ENCODE measurements around the gene CYYR1. TPM values are rescaled to one million over a fixed set of nuclear protein-coding genes. Genes with fewer than 3 reads are reported as not detected.

Gene CYYR1
- total RNA-seq, 1 donor from 2014 or later: not detected

DNA sequence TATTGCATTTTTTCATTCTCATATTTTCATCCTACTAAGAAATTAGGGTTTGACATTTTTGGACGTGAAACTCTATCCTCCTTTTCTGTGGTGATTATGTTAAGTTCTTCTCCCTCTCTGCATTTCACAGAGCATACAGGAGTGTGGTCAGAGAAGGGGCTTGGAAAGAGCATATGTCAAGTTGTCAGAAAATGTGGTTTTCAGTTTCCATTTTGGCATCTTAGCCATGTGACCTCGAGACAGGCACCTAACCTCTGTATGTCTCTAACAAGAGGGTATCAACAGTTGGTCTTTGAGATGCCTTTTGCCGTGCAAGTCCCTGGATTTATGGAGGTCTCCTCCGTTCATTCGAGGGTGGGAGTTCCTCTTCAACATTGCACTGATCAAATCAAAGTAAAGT, 140.7 kb downstream of the CYYR1 start:
- POLR2A ChIA-PET: no interaction called here
- H3K4me1 Mint-ChIP-seq: no peaks in the 10 kb centered on the region
- DNase-seq (no peak), ATAC-seq (ENCODE audit: low read depth) (no peak)
- no peak overlapping the region for H3K27ac Mint-ChIP-seq
- no peaks in the 10 kb centered on the region for H3K27me3 Mint-ChIP-seq
- intact Hi-C loops (cut with micrococcal nuclease): no loop called here
- no peak for TF ChIP-seq CTCF (IDR thresholded peaks at IDR 0.05)
- H3K9me3 Mint-ChIP-seq: no peaks in the 10 kb centered on the region
- no peak overlapping the region for H3K4me3 Mint-ChIP-seq
- no peaks in the 10 kb centered on the region for H3K36me3 Mint-ChIP-seq (ENCODE audit: low read depth)
- CTCF ChIA-PET: no interaction called here

- no peaks in the 10 kb centered on the region for H3K4me1 Mint-ChIP-seq
- no peak overlapping the region for H3K4me3 Mint-ChIP-seq
- no peaks in the 10 kb centered on the region for H3K27me3 Mint-ChIP-seq
- H3K36me3 Mint-ChIP-seq (ENCODE audit: low read depth): no peaks in the 10 kb centered on the region
- intact Hi-C loops (cut with micrococcal nuclease): no loop called here
- DNase-seq: no peak
- ATAC-seq (ENCODE audit: low read depth): no peak
- H3K9me3 Mint-ChIP-seq: no peaks in the 10 kb centered on the region
- CTCF ChIA-PET: no interaction called here
- TF ChIP-seq CTCF (IDR thresholded peaks at IDR 0.05): no peak
- POLR2A ChIA-PET: no interaction called here
- no peak overlapping the region for H3K27ac Mint-ChIP-seq
Observed at GRCh38 chr21:26425576-26425975, 147.5 kb downstream of the CYYR1 start.

GRCh38 chr21:26423511-26423910, 149.6 kb downstream of the CYYR1 start:
- DNase-seq (no peak), ATAC-seq (ENCODE audit: low read depth) (no peak)
- H3K36me3 Mint-ChIP-seq (ENCODE audit: low read depth): no peaks in the 10 kb centered on the region
- H3K27me3 Mint-ChIP-seq: no peaks in the 10 kb centered on the region
- H3K4me1 Mint-ChIP-seq: no peaks in the 10 kb centered on the region
- no peak overlapping the region for H3K4me3 Mint-ChIP-seq
- no peak overlapping the region for H3K27ac Mint-ChIP-seq
- TF ChIP-seq CTCF (IDR thresholded peaks at IDR 0.05): no peak
- ChIA-PET CTCF (no interaction called here), POLR2A (no interaction called here)
- no peaks in the 10 kb centered on the region for H3K9me3 Mint-ChIP-seq
- intact Hi-C loops (cut with micrococcal nuclease): no loop called here

GRCh38 chr21:26422706-26423105, 150.4 kb downstream of the CYYR1 start:
- CTCF ChIA-PET: no interaction called here
- Mint-ChIP-seq H3K9me3 (no peaks in the 10 kb centered on the region), H3K36me3 (ENCODE audit: low read depth) (no peaks in the 10 kb centered on the region), H3K27ac (no peak overlapping the region), H3K4me1 (no peaks in the 10 kb centered on the region), H3K4me3 (no peak overlapping the region), H3K27me3 (no peaks in the 10 kb centered on the region)
- no peak for DNase-seq
- no peak for TF ChIP-seq CTCF (IDR thresholded peaks at IDR 0.05)
- intact Hi-C loops (cut with micrococcal nuclease): no loop called here
- POLR2A ChIA-PET: no interaction called here
- no peak for ATAC-seq (ENCODE audit: low read depth)

DNA sequence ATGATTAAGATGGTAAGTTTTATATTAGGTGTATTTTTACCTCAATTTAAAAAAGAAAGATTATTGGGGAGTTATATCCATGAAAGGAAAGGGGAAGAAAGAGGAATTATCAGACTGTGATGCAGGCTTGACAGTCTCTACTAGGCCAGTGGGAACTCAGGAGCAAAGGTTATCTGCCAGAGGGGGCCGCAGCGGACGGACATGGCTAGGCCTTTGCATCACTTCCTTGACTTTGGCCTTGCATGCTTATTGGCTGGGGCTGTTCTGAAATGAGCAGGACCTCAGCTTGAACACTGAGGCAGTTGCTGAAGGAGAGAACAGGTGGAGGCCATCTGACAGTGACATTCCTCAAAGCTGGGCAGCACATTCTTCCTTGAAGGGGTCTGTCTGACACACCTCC, 150.9 kb downstream of the CYYR1 start:
- Mint-ChIP-seq H3K27ac (no peak overlapping the region), H3K4me3 (no peak overlapping the region), H3K27me3 (no peaks in the 10 kb centered on the region), H3K36me3 (ENCODE audit: low read depth) (no peaks in the 10 kb centered on the region), H3K4me1 (no peaks in the 10 kb centered on the region), H3K9me3 (no peaks in the 10 kb centered on the region)
- intact Hi-C loops (cut with micrococcal nuclease): no loop called here
- ATAC-seq (ENCODE audit: low read depth) (no peak), DNase-seq (no peak)
- ChIA-PET POLR2A (no interaction called here), CTCF (no interaction called here)
- no peak for TF ChIP-seq CTCF (IDR thresholded peaks at IDR 0.05)

Measured in activated B cell treated with CpG ODN at 0.5 μM for 24 hours (primary cell).